ENCODE results near the gene ACACB. TPM values are rescaled to one million over a fixed set of nuclear protein-coding genes. Genes with fewer than 3 reads are reported as not detected.
"Not testable (repeated sequence)": the region's sequence is repeated elsewhere in the genome, so short reads cannot be mapped to it uniquely, and the experiment has no call there.

ACACB gene
- total RNA-seq, 2 donors from 2014 or later, result 6.8 to 12.7 TPM

GRCh38 chr12:109169686-109170085 lies 53.3 kb downstream of the ACACB start:
- Mint-ChIP-seq H3K4me3 (no peak overlapping the region), H3K4me1 (no peaks in the 10 kb centered on the region), H3K27me3 (ENCODE audit: insufficient read depth) (no peaks in the 10 kb centered on the region), H3K36me3 (ENCODE audit: low read depth) (peaks cover 37% of the 10 kb centered on the region), H3K9me3 (peaks cover 5% of the 10 kb centered on the region), H3K27ac (no peak overlapping the region)
- H3K9me3 ChIP-seq (ENCODE audit: control insufficient read depth, low read length), result peaks cover 7% of the 10 kb centered on the region
- H3K27me3 ChIP-seq (ENCODE audit: control insufficient read depth, insufficient read depth, low read length, poor library complexity, severe bottlenecking), result no peaks in the 10 kb centered on the region
- no peak overlapping the region for H3K27ac ChIP-seq (ENCODE audit: low read depth, low read length)
- H3K36me3 ChIP-seq (ENCODE audit: control insufficient read depth, insufficient read depth, low read length), result peaks cover 7% of the 10 kb centered on the region
- TF ChIP-seq, protein P1, sequence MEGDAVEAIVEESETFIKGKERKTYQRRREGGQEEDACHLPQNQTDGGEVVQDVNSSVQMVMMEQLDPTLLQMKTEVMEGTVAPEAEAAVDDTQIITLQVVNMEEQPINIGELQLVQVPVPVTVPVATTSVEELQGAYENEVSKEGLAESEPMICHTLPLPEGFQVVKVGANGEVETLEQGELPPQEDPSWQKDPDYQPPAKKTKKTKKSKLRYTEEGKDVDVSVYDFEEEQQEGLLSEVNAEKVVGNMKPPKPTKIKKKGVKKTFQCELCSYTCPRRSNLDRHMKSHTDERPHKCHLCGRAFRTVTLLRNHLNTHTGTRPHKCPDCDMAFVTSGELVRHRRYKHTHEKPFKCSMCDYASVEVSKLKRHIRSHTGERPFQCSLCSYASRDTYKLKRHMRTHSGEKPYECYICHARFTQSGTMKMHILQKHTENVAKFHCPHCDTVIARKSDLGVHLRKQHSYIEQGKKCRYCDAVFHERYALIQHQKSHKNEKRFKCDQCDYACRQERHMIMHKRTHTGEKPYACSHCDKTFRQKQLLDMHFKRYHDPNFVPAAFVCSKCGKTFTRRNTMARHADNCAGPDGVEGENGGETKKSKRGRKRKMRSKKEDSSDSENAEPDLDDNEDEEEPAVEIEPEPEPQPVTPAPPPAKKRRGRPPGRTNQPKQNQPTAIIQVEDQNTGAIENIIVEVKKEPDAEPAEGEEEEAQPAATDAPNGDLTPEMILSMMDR (conservative IDR thresholded peaks at IDR 0.05), result no peak
- no peak overlapping the region for H3K9ac ChIP-seq (ENCODE audit: extremely low read depth, low read length, poor library complexity, severe bottlenecking)
- 96 to 100% methylated on average over 1 to 4 of the region's 6 CpGs for WGBS, 2 experiments (ENCODE audit: insufficient coverage in 1 of 2, insufficient read length in 1 of 2)
- H3K4me1 ChIP-seq (ENCODE audit: control insufficient read depth, insufficient read depth, low read length), result no peaks in the 10 kb centered on the region
- H3K4me3 ChIP-seq (ENCODE audit: low read length), result no peak overlapping the region
- DNase-seq, result no peak

DNA sequence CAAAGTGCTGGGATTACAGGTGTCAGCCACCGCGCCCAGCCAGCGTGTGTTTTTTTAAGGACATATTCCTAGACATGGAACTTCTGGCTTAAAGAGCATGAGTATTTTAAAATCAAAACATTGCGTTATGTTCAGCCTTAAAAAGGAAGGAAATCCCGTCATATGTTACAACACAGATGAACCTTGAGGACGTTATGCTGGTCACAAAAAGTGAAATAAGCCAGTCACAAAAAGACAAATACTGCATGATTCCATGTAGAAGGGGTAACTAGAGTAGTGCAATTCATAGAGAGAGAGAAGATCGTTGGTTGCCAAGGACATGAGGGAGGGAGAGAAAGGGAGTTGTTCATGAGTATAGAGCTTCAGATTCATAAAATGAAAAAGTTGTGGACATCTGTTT lies 53.9 kb downstream of the ACACB start:
- H3K27ac Mint-ChIP-seq, result no peak overlapping the region
- Histone ChIP-seq H3K27me3 (ENCODE audit: control insufficient read depth, insufficient read depth, low read length, poor library complexity, severe bottlenecking) (no peaks in the 10 kb centered on the region), H3K4me3 (ENCODE audit: low read length) (no peak overlapping the region), H3K9me3 (ENCODE audit: control insufficient read depth, low read length) (peaks cover 7% of the 10 kb centered on the region), H3K4me1 (ENCODE audit: control insufficient read depth, insufficient read depth, low read length) (no peaks in the 10 kb centered on the region), H3K9ac (ENCODE audit: extremely low read depth, low read length, poor library complexity, severe bottlenecking) (no peak overlapping the region), H3K36me3 (ENCODE audit: control insufficient read depth, insufficient read depth, low read length) (peaks cover 7% of the 10 kb centered on the region), H3K27ac (ENCODE audit: low read depth, low read length) (no peak overlapping the region)
- H3K9me3 Mint-ChIP-seq, result peaks cover 5% of the 10 kb centered on the region
- H3K27me3 Mint-ChIP-seq (ENCODE audit: insufficient read depth), result no peaks in the 10 kb centered on the region
- WGBS, 2 experiments (ENCODE audit: insufficient coverage in 1 of 2, insufficient read length in 1 of 2), result 95 to 100% methylated on average over 6 to 7 of the region's 7 CpGs
- DNase-seq, result no peak
- H3K36me3 Mint-ChIP-seq (ENCODE audit: low read depth), result peaks cover 39% of the 10 kb centered on the region
- H3K4me1 Mint-ChIP-seq, result no peaks in the 10 kb centered on the region
- TF ChIP-seq, protein P1 (conservative IDR thresholded peaks at IDR 0.05), result no peak
- no peak overlapping the region for H3K4me3 Mint-ChIP-seq

GRCh38 chr12:109172787-109173186 lies 56.4 kb downstream of the ACACB start:
- H3K4me1 Mint-ChIP-seq; H3K4me1 ChIP-seq (ENCODE audit: control insufficient read depth, insufficient read depth, low read length): not testable (repeated sequence)

More at GRCh38 chr12:109172787-109173186, 56.4 kb downstream of the ACACB start:
- peaks cover 44% of the 10 kb centered on the region for H3K36me3 Mint-ChIP-seq (ENCODE audit: low read depth)
- not testable (repeated sequence) for H3K9ac ChIP-seq (ENCODE audit: extremely low read depth, low read length, poor library complexity, severe bottlenecking); H3K27me3 Mint-ChIP-seq (ENCODE audit: insufficient read depth); H3K4me3 ChIP-seq (ENCODE audit: low read length); H3K27ac Mint-ChIP-seq; H3K9me3 ChIP-seq (ENCODE audit: control insufficient read depth, low read length); H3K4me3 Mint-ChIP-seq; H3K27me3 ChIP-seq (ENCODE audit: control insufficient read depth, insufficient read depth, low read length, poor library complexity, severe bottlenecking); H3K27ac ChIP-seq (ENCODE audit: low read depth, low read length); H3K9me3 Mint-ChIP-seq; DNase-seq; H3K36me3 ChIP-seq (ENCODE audit: control insufficient read depth, insufficient read depth, low read length)
- WGBS, 2 experiments (ENCODE audit: insufficient coverage in 1 of 2, insufficient read length in 1 of 2), result 97 to 100% methylated on average over 4 to 5 of the region's 6 CpGs
